EL (cell line): ENCODE results near the gene GSTK1.
"Not testable (repeated sequence)": the region's sequence is repeated elsewhere in the genome, so short reads cannot be mapped to it uniquely, and the experiment has no call there.

ENCODE experiments used
- DNase-seq: peaks from one replicate; pipeline ENCODE4 v3.0.0-alpha.2; 2016

The GSTK1 gene

DNA sequence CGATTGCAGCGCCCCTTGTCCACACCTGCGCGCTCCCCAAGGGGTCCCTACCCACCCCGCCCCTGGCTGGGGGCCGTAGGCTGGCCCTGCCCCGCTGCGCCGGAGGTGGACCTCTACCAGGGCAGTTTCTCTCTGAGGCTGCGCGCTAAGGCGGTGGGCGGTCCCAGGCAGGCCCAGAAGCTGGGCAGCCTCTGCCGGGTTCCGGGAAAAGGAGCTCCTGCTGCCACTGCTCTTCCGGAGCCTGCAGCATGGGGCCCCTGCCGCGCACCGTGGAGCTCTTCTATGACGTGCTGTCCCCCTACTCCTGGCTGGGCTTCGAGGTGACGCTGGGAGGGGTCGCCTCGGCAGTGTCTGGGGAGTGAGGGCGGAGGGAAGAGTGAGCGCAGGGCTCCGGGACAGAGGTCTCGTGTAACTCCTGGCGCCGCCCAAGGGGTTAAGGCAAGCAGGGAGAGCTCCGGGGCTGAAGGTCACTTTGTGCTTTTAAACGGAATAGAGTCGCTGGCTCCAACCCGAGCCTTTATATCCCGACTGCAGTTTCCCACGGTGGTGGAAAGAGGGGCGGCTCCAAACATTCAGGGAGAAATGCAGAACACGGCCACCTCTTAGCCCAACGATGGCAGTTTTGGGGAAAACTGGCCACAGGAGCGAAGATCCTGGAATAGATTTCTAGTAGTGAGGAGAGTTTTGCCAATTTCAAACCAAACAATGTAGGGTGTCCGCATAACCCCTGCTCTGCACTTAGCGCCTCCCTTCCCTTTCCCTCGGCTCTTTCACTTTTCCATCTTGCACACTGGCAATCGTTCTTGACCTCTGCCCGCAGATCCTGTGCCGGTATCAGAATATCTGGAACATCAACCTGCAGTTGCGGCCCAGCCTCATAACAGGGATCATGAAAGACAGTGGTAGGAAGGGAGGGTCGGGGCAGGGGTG lies at the start of gene GSTK1:
Gene GSTK1 (plus strand): TSS at position 176 of the 930 bp plus-strand sequence. CDS start 73 bp downstream, at position 249.
- DNase-seq = peak; percentile 69

DNA sequence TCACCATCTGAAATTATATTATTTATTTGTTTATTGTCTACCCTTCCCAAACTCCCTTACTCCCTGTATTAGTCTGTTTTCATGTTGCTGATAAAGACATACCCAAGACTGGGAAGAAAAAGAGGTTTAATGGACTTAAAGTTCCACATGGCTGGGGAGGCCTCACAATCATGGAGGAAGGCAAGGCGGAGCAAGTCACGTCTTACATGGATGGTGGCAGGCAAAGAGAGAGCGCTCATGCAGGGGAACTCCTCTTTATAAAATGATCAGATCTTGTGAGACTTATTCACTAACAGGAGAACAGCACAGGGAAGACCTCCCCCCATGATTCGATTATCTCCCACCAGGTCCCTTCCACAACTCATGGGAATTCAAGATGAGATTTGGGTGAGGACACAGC lies 49.8 kb upstream of the GSTK1 start:
- not testable (repeated sequence) for DNase-seq

DNA sequence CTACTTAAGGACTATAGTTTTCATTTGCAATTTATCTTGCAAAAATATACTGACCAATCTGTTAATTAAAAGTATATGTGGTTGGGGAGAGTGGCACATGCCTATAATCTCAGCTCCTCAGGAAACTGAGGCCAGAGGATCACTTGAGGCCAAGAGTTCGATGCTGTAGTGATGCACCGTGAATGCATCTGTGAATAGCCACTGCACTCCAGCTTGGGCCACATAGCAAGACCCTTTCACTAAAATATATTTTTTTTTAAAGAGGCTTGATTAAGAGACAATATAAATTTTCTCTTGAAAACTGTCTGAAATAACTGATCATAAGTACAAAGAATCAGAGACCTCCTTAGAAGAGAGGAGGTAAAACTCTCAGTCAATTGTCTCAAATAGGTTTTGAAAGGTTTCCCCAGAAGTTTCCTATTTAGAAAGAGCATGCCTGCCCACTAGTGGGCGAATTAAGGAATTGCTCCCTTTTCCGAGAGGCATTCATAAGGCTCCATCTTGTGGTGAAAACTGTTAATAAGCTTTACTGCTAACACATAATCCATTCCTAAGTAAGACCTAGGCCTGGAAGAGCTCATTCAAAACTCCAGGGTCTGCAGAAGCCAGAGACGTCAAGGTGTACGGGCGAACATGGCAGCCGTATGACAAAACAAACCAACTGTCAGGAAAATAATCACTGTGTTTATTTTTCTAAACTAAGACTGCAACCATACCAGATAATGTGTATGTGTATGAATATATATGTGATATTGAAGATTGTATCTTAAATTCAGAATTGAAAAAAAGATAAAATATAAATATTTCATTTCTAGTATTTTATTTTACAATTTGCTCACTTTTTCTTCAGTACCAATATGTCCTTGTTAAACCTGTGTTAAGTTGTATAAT lies 48.2 kb upstream of the GSTK1 start:
- DNase-seq = peak; percentile 76

DNA sequence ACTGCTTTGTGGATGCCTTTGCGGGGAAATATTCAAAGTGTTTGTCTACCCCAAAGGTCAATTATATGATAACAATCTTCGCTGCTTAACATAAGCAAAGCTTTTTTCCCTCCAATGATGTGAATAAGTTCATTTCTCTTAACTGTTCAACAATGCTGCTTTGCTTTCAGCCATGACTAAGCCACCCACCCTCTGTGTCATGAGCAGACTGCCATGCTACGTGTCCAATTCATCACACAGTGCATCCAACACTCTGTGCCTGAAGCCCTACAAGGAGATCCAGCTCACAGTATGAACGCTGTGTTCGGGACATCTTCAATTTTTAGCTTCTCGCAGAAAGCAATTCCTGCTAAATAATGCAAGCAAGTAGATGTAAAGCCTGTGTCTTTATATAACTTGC lies 47.1 kb upstream of the GSTK1 start:
- DNase-seq = peak; percentile 24

DNA sequence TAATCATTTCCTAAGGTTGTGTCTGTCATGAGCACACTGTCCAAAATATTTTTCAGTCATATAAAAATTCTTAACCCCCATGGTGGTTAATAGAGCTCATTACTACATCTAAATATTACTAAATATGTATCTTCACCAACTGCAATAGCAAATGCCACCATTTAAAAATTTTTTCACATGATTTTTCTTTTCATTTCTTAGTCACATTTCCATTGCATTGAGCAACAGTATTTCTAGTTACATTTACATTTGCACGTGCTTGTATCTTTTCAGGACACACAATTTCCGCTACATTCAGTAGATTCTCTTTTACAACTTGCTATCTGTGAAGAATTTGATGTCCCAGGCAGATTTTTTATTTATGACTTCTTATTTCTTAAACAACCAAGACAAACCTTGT lies 46.6 kb upstream of the GSTK1 start:
- DNase-seq = no peak

DNA sequence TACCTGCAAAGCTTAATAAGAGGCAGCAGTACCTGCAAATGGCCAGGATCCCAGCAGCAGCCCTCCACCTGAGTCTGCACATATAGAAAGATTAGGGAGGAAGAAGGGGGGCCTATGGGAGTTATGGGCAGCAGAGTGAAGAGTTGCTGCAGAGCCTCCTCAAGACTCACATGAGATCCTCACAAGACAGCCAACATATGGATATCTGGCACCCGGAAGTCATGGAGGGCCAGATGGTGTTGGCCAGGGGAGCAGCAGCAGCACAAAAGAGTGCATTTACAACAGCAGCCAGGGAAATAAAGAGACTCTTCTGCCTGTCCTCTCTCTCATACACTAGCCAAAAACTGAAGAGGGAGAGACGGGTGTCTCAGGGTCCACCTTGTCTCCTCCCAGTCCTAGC lies 45.4 kb upstream of the GSTK1 start:
- DNase-seq = no peak

DNA sequence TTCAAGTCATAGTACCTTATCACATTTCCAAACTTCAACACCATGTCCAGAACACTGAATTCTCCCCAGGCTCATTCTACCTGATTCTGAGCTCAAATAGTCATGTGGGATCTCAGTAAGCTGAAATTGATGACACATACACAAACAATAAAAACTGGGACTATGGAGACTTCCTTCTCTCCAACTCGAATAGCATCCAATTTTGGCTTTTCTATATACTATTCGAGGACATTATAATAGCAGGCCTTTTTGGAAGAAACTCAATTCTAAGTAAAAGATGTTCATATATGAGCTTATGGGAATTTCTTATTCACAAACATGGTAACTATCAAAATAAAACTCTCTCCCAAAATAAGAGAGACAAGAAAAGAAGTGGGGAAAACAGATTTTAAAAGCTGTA lies 42.0 kb upstream of the GSTK1 start:
- DNase-seq = no peak

DNA sequence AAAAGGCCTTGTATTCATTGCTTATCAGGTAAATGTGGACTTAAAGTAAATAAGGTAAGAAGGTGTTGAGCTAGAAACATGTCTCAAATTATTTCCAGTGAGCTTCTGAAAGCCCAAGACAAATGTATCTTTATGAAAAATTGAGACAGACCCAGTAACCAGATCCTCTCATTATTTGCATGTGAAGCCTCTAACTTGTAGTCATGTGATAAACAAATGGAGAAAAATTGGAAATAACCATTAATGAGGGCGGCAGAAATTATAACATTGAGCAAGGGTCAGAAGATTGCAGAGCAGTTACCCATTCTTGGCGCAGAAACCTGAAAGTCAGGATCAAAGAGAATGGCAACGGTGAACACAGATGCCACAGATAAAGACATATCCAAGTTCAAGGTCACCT lies 41.5 kb upstream of the GSTK1 start, which contains the start of gene TAS2R40:
Gene TAS2R40 (plus strand): TSS at position 301 of the 400 bp plus-strand sequence. CDS start 42 bp downstream, at position 343.
- DNase-seq = no peak

DNA sequence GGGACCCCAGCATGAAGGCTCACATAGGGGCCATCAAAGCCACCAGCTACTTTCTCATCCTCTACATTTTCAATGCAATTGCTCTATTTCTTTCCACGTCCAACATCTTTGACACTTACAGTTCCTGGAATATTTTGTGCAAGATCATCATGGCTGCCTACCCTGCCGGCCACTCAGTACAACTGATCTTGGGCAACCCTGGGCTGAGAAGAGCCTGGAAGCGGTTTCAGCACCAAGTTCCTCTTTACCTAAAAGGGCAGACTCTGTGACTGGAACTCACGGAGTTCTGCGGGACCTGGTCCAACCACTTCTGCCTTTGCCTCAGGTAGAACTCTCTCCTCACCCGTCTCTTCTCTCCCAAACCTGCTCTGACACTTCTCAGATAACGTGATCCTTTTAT lies 40.5 kb upstream of the GSTK1 start:
- no peak for DNase-seq

DNA sequence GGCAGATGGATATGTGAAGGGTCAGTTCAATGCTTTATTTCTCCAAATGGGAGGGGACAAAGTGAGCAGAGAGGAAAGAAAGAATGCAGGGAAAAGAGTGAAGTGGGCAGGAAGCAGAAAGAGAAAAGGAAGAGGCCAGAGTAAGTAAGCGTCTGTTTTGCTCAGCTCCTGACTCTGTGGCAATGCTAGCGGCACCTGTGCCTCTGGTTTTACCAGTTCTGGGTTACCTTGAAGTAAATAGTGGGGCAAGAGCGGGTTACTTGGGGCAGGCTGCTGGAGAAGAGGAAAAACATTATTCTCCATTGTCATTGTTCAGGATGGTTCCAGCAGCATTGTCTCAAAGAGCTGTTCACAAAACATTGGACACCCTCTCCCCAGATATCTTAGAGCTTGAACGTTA lies 39.5 kb upstream of the GSTK1 start:
- DNase-seq = no peak

DNA sequence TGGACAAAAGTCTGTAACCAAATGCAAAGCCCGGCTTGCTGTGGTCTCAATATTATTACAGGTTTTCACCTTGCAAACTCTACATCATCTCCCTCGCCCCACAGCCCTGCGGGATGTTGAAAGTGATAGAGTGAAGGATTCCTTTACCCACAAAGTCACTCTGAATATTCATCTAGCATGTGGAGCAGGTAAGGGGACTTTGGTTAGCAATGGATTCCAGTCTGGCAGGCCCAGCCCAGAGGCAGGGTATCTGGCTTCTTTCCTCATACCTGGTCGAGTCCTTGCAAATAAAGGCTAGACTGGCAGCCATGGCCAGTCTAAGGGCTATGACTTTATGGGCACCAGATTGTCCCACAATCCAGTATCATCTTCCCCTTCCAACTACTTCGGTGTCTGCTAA lies 38.2 kb upstream of the GSTK1 start:
- no peak for DNase-seq

DNA sequence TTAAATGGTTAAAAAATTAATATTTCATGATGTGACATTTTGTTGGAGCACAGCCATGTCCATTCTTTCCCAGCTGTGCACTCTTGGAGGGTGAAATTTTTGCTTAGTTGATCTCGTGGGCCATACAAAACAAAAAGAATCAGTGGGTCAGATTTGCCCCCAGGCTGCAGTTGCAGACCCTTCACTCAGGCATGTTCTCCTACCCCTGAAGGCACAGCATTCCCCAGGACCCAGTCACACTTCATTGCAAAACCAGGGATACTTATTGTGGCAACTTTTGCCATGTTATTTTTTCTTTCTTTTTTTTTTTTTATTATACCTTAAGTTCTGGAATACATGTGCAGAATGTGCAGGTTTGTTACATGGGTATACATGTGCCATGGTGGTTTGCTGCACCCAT lies 35.4 kb upstream of the GSTK1 start:
- peak; percentile 59 for DNase-seq

DNA sequence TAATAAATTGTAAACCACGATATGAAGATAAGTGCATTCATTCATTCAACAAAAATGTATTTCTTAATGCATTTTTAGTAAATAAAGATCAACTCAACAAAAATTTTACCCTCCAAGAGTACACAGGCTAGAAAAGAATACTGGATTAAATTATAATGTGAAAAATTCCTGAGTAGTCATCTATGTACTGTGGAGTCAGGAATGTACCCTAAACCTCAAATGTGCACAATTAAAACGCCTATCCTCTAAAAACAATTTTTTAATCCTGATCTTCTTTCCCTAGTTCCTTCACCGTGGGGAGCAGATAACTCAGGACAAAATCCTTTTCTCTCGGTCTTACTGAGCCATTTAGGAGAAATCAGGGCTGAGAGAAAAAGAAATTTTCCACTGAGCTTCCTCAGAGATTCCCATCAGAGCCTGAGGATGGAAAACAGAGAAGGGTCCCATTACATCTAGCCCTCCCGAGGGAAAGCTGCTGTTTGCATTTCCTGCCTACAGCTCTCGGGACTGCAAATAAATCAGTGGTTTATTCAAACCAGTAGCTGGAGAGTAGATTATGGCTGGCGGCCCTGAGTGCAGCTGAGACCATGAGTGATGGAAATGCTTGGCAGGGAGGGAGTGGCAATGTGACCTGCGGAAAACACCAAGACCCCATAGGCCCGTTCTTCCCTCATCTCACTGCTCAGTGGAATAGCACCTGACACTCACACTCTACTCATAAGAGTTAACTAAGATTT lies 34.0 kb upstream of the GSTK1 start:
- DNase-seq = no peak

DNA sequence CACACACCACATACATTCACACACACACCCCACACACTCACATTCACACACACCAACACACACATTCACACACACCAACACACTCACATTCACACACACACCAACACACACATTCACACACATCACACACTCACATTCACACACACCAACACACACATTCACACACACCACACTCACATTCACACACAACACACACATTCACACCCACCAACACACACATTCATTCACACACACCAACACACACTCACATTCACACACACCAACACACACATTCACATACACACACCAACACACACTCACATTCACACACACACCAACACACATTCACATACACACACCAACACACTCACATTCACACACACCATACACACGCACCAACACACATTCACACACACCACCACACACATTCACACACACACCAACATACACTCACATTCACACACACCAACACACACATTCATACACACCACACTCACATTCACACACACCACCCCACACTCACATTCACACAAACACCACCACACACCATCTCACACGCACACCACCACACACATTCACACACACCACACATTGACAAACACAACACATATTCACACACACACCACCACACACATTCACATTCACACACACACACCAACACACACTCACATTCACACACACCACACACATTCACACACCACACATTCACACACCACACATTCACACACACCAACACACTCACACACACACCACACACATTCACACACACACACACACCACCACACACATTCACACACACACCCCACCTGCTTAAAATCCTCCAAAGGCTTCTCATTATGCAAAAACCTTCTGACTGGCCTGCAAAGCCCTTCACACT lies 32.4 kb upstream of the GSTK1 start:
- no peak for DNase-seq

DNA sequence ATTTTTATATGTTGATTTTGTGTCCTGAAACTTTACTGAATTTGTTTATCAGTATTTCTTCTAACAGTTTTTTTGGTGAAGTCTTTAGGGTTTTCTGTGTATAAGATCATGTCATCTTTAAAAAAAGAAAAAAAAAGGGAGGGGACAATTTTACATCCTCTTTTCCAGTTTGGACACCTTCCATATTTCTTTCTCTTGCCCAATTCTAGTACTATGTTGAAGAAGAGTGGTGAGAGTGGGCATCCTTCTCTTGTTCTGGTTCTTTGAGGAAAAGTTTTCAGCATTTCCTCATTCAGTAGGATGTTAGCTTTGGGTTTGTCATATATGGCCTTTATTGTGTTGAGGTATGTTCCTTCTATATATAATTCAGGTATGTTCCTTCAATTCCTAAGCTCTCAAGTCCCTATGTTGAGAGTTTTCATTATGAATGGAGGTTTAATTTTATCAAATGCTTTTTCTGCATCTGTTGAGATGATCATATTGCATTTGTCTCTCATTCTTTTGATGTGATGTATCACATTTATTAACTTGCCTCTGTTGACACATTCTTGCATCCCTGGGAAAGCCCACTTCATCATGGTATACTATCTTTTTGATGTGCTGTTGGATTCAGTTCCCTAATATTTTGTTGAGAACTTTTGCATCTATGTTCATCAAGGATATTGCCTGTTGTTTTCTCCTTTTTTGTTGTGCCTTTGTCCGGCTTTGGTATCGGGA lies 29.3 kb upstream of the GSTK1 start:
- DNase-seq = no peak

DNA sequence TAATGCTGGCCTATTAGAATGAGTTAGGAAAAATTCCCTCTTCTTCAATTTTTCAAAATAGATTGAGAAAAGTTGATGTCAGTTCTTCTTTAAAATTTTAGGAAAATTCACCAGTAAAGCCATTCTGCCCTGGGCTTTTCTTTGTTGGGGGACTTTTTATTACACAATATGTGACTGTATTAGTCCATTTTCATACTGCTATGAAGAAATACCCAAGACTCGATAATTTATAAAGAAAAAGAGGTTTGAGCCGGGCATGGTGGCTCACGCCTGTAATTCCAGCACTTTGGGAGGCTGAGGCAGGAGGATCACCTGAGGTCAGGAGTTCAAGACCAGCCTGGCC lies 28.7 kb upstream of the GSTK1 start:
- DNase-seq = no peak

DNA sequence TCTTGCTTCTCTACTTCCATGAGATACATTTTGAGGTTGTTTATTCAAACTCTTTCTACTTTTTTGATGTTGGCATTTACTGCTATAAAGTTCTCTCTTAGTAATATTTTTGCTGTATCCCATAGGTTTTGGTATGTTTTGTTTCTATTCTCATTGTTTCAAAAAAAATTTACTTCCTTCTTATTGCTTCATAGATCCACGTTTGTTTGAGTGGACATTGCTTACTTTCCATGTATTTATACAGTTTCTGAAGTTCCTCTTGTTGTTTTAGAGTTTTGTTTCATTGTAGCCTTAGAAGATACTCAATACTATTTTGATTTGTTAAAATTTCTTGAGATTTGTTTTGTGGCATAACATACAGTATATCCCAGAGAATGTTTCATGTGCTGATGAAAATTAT lies 27.7 kb upstream of the GSTK1 start:
- no peak for DNase-seq

DNA sequence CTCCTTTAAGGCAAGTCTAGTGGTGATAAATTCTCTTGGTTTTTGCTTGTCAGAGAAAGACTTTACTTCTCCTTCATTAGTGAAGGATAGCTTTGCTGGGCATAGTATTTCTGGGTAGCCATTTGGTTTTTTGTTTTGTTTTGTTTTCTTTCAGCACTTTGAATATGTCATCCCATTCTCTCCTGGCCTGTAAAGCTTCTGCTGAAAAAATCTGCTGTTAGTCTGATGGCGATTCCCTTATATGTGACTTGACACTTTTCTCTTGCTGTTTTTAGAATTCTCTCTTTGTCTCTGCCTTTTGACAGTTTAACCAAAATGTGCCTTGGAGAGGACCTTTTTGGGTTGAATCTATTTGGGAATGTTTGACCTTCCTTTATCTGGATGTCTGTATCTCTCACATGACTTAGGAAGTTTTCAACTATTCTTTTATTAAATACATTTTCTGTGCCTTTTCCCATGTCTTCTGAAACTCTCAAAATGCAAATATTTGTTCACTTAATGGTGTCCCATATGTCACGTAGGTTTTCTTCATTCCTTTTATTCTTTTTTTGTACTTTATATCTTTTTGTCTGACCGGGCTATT lies 26.7 kb upstream of the GSTK1 start:
- no peak for DNase-seq

DNA sequence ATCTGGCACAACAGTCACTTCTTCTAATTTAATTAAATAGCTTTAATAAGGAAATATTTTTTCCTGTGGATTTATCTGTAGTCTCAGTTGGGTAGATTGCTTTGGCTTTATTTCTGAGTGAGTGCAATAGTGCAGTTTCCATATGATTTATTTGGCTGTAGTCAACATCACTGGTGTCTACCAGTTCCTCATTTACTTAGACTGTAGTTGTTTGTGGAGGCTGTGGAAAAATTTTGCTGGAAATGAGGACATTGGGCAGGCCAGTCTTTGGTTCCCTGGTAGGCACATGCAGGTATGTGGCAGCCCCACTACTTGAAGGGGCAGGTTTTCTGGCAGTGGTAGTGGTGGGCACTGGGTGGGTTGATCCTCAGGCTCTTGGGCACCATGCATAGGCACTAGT lies 25.9 kb upstream of the GSTK1 start:
- DNase-seq = no peak

DNA sequence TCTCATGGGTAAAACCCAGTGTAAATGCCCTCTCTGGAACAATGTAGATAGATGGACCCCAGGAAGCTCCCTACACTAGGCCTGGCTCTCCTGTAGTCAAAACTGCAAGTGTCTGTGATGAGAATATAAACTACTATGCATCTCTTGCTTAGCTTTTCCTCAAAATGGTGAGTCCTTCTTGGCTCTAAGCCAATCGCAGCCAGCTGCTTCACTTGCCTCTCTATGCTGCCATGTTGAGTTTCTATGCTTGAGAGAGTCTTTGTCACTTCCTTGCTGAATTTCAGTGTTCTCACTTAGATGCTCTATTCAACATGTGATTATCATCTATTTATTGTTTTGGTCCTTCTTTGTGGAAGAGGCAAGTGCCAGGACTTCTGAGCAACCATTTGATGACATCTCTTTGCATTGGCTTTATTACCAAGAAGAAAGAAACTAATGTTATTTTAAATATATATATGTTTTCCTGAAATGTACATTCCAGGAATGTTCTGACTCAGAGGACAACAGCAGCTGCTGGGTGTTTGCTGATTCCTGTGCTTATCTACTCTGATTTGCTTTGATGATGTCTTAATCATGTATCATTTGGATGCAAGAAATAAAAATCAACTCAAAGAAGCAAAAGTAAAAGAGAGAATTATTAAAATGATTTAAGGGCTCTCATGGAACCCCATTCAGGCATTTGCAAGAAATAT lies 24.8 kb upstream of the GSTK1 start:
- DNase-seq = no peak
